ENCODE data around the gene PACSIN3. TPM values are rescaled to one million over a fixed set of nuclear protein-coding genes. Genes with fewer than 3 reads are reported as not detected.

PACSIN3 gene
- total RNA-seq, 1 experiment from 2014 or later: 67.0 TPM

- no peak overlapping the region for H3K27ac Mint-ChIP-seq (ENCODE audit: low read depth, unreplicated experiment)
- BruUV-seq (replicated peaks): no TSS peak
- H3K4me3 Mint-ChIP-seq (ENCODE audit: unreplicated experiment): peak overlapping the region; percentile 14
- TF ChIP-seq CTCF (IDR thresholded peaks at IDR 0.05; ENCODE audit: unreplicated experiment): no peak
- H3K27me3 Mint-ChIP-seq (ENCODE audit: insufficient read depth, unreplicated experiment): no peaks in the 10 kb centered on the region
- H3K36me3 Mint-ChIP-seq (ENCODE audit: insufficient read depth, unreplicated experiment): peaks cover 25% of the 10 kb centered on the region
- DNase-seq (ENCODE audit: unreplicated experiment): no peak
- intact Hi-C loops (cut with micrococcal nuclease): no loop called here
- H3K4me1 Mint-ChIP-seq (ENCODE audit: insufficient read depth, unreplicated experiment): peaks cover 5% of the 10 kb centered on the region
- ChIA-PET CTCF (interaction anchor here (0.7 to 1.9 kb wide), 4 partner anchors 20 to 65 kb away, joined by 3 to 6 read pairs (median 4); partner anchors contain the start of genes ACP2 and DDB2), POLR2A (interaction anchor here (1.0 to 1.1 kb wide), 2 partner anchors 31 to 54 kb away, joined by 3 read pairs; no protein-coding TSS in a partner anchor)
- no peaks in the 10 kb centered on the region for H3K9me3 Mint-ChIP-seq (ENCODE audit: unreplicated experiment)
Observed at GRCh38 chr11:47183031-47183856, 3.0 kb downstream of the PACSIN3 start.

- no peak overlapping the region for H3K27ac Mint-ChIP-seq (ENCODE audit: low read depth, unreplicated experiment)
- H3K9me3 Mint-ChIP-seq (ENCODE audit: unreplicated experiment): no peaks in the 10 kb centered on the region
- no peak for DNase-seq (ENCODE audit: unreplicated experiment)
- no TSS peak for BruUV-seq (replicated peaks)
- TF ChIP-seq CTCF (IDR thresholded peaks at IDR 0.05; ENCODE audit: unreplicated experiment): no peak
- peaks cover 12% of the 10 kb centered on the region for H3K4me1 Mint-ChIP-seq (ENCODE audit: insufficient read depth, unreplicated experiment)
- POLR2A ChIA-PET: interaction anchor here (1.0 to 1.2 kb wide), 2 partner anchors 32 to 55 kb away, joined by 3 to 5 read pairs; no protein-coding TSS in a partner anchor
- H3K36me3 Mint-ChIP-seq (ENCODE audit: insufficient read depth, unreplicated experiment): peaks cover 32% of the 10 kb centered on the region
- no peaks in the 10 kb centered on the region for H3K27me3 Mint-ChIP-seq (ENCODE audit: insufficient read depth, unreplicated experiment)
- no peak overlapping the region for H3K4me3 Mint-ChIP-seq (ENCODE audit: unreplicated experiment)
- intact Hi-C loops (cut with micrococcal nuclease): no loop called here
- CTCF ChIA-PET: interaction anchor here (1.4 to 1.9 kb wide), 3 partner anchors 19 to 77 kb away, joined by 5 to 7 read pairs (median 6); partner anchors contain the start of gene ACP2
Observed at GRCh38 chr11:47182380-47182779, 3.9 kb downstream of the PACSIN3 start.

- H3K27me3 Mint-ChIP-seq (ENCODE audit: insufficient read depth, unreplicated experiment): no peaks in the 10 kb centered on the region
- DNase-seq (ENCODE audit: unreplicated experiment): no peak
- no peaks in the 10 kb centered on the region for H3K9me3 Mint-ChIP-seq (ENCODE audit: unreplicated experiment)
- H3K4me3 Mint-ChIP-seq (ENCODE audit: unreplicated experiment): no peak overlapping the region
- H3K27ac Mint-ChIP-seq (ENCODE audit: low read depth, unreplicated experiment): no peak overlapping the region
- H3K36me3 Mint-ChIP-seq (ENCODE audit: insufficient read depth, unreplicated experiment): peaks cover 38% of the 10 kb centered on the region
- intact Hi-C loops (cut with micrococcal nuclease): no loop called here
- H3K4me1 Mint-ChIP-seq (ENCODE audit: insufficient read depth, unreplicated experiment): peaks cover 16% of the 10 kb centered on the region
- TF ChIP-seq CTCF (IDR thresholded peaks at IDR 0.05; ENCODE audit: unreplicated experiment): no peak
- BruUV-seq (replicated peaks): no TSS peak
- ChIA-PET CTCF (interaction anchor here (0.6 to 5.3 kb wide), 16 partner anchors 8 to 385 kb away, joined by 3 to 55 read pairs (median 4); partner anchors contain the start of genes ACP2 and DDB2), POLR2A (interaction anchor here (0.7 to 1.2 kb wide), 3 partner anchors 8 to 62 kb away, joined by 3 to 5 read pairs (median 4); no protein-coding TSS in a partner anchor)
Observed at GRCh38 chr11:47181271-47181670, 5.0 kb downstream of the PACSIN3 start.

Data from MCF 10A (cell line).